Activated CD8-positive, alpha-beta T cell treated with anti-CD3 and anti-CD28 coated beads for 36 hours (primary cell): Measurements from ENCODE around the gene TXNDC2. TPM values are rescaled to one million over a fixed set of nuclear protein-coding genes. Genes with fewer than 3 reads are reported as not detected.

Experiments used
- ATAC-seq: fragments of 200-7000 bp; cut with Tn5 transposase; one replicate; pipeline ENCODE4 v1.10.0; 2021; ENCODE audit warnings: mild to moderate bottlenecking, moderate library complexity
- CTCF ChIA-PET: fragments of 350-600 bp; sonication (Branson Sonifier 250); formaldehyde crosslinking; loops from one replicate; lab custom pipeline; 2021; ENCODE audit warnings: antibody characterized with exemption; lab: Charles Lee
- POLR2A ChIA-PET: fragments of 350-600 bp; sonication (Branson Sonifier 250); formaldehyde crosslinking; loops from one replicate; lab custom pipeline; 2021; ENCODE audit warnings: antibody characterized with exemption; lab: Charles Lee
- DNase-seq: peaks from one replicate; pipeline ENCODE4 v3.0.0-alpha.2; 2020
- H3K27ac Mint-ChIP-seq: one replicate; pipeline ENCODE4 v1.8.0; 2021; ENCODE audit warnings: mild to moderate bottlenecking, mixed read lengths
- H3K27me3 Mint-ChIP-seq: one replicate; pipeline ENCODE4 v1.8.0; 2021; ENCODE audit warnings: mixed read lengths
- H3K36me3 Mint-ChIP-seq: one replicate; pipeline ENCODE4 v1.8.0; 2021; ENCODE audit warnings: low read depth, mixed read lengths
- H3K4me1 Mint-ChIP-seq: one replicate; pipeline ENCODE4 v1.8.0; 2021; ENCODE audit warnings: low read depth, mixed read lengths
- H3K4me3 Mint-ChIP-seq: one replicate; pipeline ENCODE4 v1.8.0; 2021; ENCODE audit warnings: mild to moderate bottlenecking, moderate library complexity, mixed read lengths
- H3K9me3 Mint-ChIP-seq: one replicate; pipeline ENCODE4 v1.8.0; 2021; ENCODE audit warnings: mixed read lengths
- CTCF ChIP-seq: fragments of 200-600 bp; IDR thresholded peaks from one replicate; pipeline ENCODE4 v1.8.0; 2022; ENCODE audit warnings: antibody characterized with exemption, mild to moderate bottlenecking
- intact Hi-C: fragments of 100-400 bp; cut with micrococcal nuclease; formaldehyde crosslinking; loops from one replicate; pipeline ENCODE4 v1.10.0; 2022
- total RNA-seq, 2 experiments: library from RNA; stranded (reverse); gene quantifications; one replicate each; pipeline ENCODE4 v1.2.3, GENCODE V29; 2021

TXNDC2 gene
- total RNA-seq, 2 experiments from 2014 or later = not detected

GRCh38 chr18:9863282-9863681, 22.5 kb upstream of the TXNDC2 start:
- no peak for DNase-seq
- H3K27ac Mint-ChIP-seq = no peak overlapping the region
- H3K4me3 Mint-ChIP-seq = no peak overlapping the region
- H3K9me3 Mint-ChIP-seq = peaks cover 16% of the 10 kb centered on the region
- H3K27me3 Mint-ChIP-seq = peaks cover 4% of the 10 kb centered on the region
- intact Hi-C loops = no loop called here
- ChIA-PET CTCF (no interaction called here), POLR2A (no interaction called here)
- peaks cover 8% of the 10 kb centered on the region for H3K4me1 Mint-ChIP-seq
- no peak for ATAC-seq
- no peak for TF ChIP-seq CTCF
- H3K36me3 Mint-ChIP-seq = no peaks in the 10 kb centered on the region

GRCh38 chr18:9865764-9866490, 19.8 kb upstream of the TXNDC2 start:
- no peak for ATAC-seq
- intact Hi-C loops = no loop called here
- Mint-ChIP-seq H3K4me1 (peaks cover 8% of the 10 kb centered on the region), H3K9me3 (peaks cover 16% of the 10 kb centered on the region), H3K27me3 (peaks cover 6% of the 10 kb centered on the region), H3K27ac (no peak overlapping the region), H3K36me3 (no peaks in the 10 kb centered on the region), H3K4me3 (no peak overlapping the region)
- DNase-seq = no peak
- POLR2A ChIA-PET = no interaction called here
- no peak for TF ChIP-seq CTCF
- CTCF ChIA-PET = no interaction called here

- intact Hi-C loops = no loop called here
- ChIA-PET POLR2A (no interaction called here), CTCF (no interaction called here)
- Mint-ChIP-seq H3K27ac (no peak overlapping the region), H3K4me3 (no peak overlapping the region), H3K36me3 (no peaks in the 10 kb centered on the region), H3K9me3 (peaks cover 16% of the 10 kb centered on the region), H3K27me3 (peaks cover 8% of the 10 kb centered on the region), H3K4me1 (peaks cover 5% of the 10 kb centered on the region)
- ATAC-seq (no peak), DNase-seq (no peak)
- no peak for TF ChIP-seq CTCF
Measured at GRCh38 chr18:9866627-9867026, 19.1 kb upstream of the TXNDC2 start.

GRCh38 chr18:9867071-9867594, 18.6 kb upstream of the TXNDC2 start:
- H3K27ac Mint-ChIP-seq = no peak overlapping the region
- DNase-seq (no peak), ATAC-seq (no peak)
- peaks cover 8% of the 10 kb centered on the region for H3K27me3 Mint-ChIP-seq
- no peaks in the 10 kb centered on the region for H3K36me3 Mint-ChIP-seq
- peaks cover 16% of the 10 kb centered on the region for H3K9me3 Mint-ChIP-seq
- POLR2A ChIA-PET = no interaction called here
- no peak overlapping the region for H3K4me3 Mint-ChIP-seq
- CTCF ChIA-PET = no interaction called here
- H3K4me1 Mint-ChIP-seq = peaks cover under 1% of the 10 kb centered on the region
- intact Hi-C loops = no loop called here
- no peak for TF ChIP-seq CTCF

GRCh38 chr18:9868857-9869714, 16.7 kb upstream of the TXNDC2 start:
- ChIA-PET CTCF (no interaction called here), POLR2A (no interaction called here)
- H3K27ac Mint-ChIP-seq = no peak overlapping the region
- H3K36me3 Mint-ChIP-seq = no peaks in the 10 kb centered on the region
- intact Hi-C loops = no loop called here
- no peaks in the 10 kb centered on the region for H3K4me1 Mint-ChIP-seq
- DNase-seq (no peak), ATAC-seq (no peak)
- no peak overlapping the region for H3K4me3 Mint-ChIP-seq
- peaks cover 8% of the 10 kb centered on the region for H3K27me3 Mint-ChIP-seq
- peaks cover 16% of the 10 kb centered on the region for H3K9me3 Mint-ChIP-seq
- no peak for TF ChIP-seq CTCF
